Ascending aorta (tissue), 2 donors: Measurements from ENCODE around the gene S100A14. TPM values are rescaled to one million over a fixed set of nuclear protein-coding genes. Genes with fewer than 3 reads are reported as not detected.
"Not testable (repeated sequence)": the region's sequence is repeated elsewhere in the genome, so short reads cannot be mapped to it uniquely, and the experiment has no call there.

Experiments used
- DNase-seq, 2 donors: peaks; one replicate each; pipeline ENCODE4 v3.0.0-alpha.2; 2019; ENCODE audit warnings: low spot score in 2 of 2
- H3K27ac ChIP-seq, 2 donors: fragments of 200-600 bp; sonication (generic); one replicate each; pipeline ENCODE4 v1.5.1; 2016 to 2017; ENCODE audit warnings: mild to moderate bottlenecking in 1 of 2
- H3K27me3 ChIP-seq: fragments of 200-600 bp; sonication (generic); one replicate; pipeline ENCODE4 v1.5.1; 2017
- H3K36me3 ChIP-seq, 2 donors: fragments of 200-600 bp; sonication (generic); one replicate each; pipeline ENCODE4 v1.5.1; 2016
- H3K4me1 ChIP-seq, 2 donors: fragments of 200-600 bp; sonication (generic); one replicate each; pipeline ENCODE4 v1.5.1; 2016 to 2017; ENCODE audit warnings: mild to moderate bottlenecking in 1 of 2
- H3K4me3 ChIP-seq, 2 donors: fragments of 200-600 bp; sonication (generic); one replicate each; pipeline ENCODE4 v1.5.1; 2016 to 2017; ENCODE audit warnings: mild to moderate bottlenecking in 1 of 2
- H3K9me3 ChIP-seq, 2 donors: fragments of 200-600 bp; sonication (generic); one replicate each; pipeline ENCODE4 v1.5.1; 2016
- intact Hi-C: fragments of 100-400 bp; cut with DNase I; formaldehyde crosslinking; loops from one replicate; pipeline ENCODE4 v1.15.1; 2023
- total RNA-seq: library from RNA; depleted of rRNA; stranded (reverse); fragments of >200 nt; gene quantifications from one replicate; pipeline ENCODE4 v1.1.0, GENCODE V29; 2016
- TF ChIP-seq, protein P1 (sequence below), 3 experiments: fragments of 200-600 bp in 2 of 3; fragments of 450-650 bp in 1 of 3; sonication (generic) in 2 of 3; IDR thresholded peaks; one replicate each; pipeline ENCODE4 v1.5.1; 2016 to 2019; ENCODE audit warnings: antibody characterized with exemption in 3 of 3, mild to moderate bottlenecking in 1 of 3, moderate library complexity in 1 of 3

The S100A14 gene
- total RNA-seq, 1 donor from 2014 or later = 1.5 TPM

DNA sequence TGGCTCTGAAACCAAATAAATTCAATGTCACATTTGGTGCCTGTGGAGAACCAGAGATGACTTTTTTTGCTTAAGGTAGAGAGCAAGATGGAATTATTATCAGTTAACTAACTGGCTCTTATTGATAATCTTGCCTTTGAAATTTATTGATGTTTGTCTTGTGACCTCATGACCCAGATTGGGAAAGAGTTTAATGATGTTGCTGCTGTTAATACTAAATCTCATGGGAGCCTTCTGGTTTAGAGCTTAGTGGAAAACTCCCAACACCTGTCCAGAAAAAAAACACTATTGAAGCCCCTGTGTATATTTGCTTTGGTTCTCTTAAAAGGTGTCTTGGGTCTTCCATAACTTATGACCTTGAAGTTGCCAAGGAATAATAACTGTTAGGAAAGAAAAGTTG, 27.7 kb upstream of the S100A14 start:
- TF ChIP-seq, protein P1, sequence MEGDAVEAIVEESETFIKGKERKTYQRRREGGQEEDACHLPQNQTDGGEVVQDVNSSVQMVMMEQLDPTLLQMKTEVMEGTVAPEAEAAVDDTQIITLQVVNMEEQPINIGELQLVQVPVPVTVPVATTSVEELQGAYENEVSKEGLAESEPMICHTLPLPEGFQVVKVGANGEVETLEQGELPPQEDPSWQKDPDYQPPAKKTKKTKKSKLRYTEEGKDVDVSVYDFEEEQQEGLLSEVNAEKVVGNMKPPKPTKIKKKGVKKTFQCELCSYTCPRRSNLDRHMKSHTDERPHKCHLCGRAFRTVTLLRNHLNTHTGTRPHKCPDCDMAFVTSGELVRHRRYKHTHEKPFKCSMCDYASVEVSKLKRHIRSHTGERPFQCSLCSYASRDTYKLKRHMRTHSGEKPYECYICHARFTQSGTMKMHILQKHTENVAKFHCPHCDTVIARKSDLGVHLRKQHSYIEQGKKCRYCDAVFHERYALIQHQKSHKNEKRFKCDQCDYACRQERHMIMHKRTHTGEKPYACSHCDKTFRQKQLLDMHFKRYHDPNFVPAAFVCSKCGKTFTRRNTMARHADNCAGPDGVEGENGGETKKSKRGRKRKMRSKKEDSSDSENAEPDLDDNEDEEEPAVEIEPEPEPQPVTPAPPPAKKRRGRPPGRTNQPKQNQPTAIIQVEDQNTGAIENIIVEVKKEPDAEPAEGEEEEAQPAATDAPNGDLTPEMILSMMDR (IDR thresholded peaks at IDR 0.05) = no peak
- H3K9me3 ChIP-seq = no peaks in the 10 kb centered on the region
- intact Hi-C loops = no loop called here
- no peak overlapping the region for H3K4me3 ChIP-seq
- no peaks in the 10 kb centered on the region for H3K27me3 ChIP-seq
- no peak for DNase-seq
- peak overlapping the region; percentile 14 to 15 for H3K27ac ChIP-seq
- peaks cover 61 to 81% of the 10 kb centered on the region in 2 donors for H3K36me3 ChIP-seq
- peaks cover 0 to 3% of the 10 kb centered on the region in 2 donors for H3K4me1 ChIP-seq

DNA sequence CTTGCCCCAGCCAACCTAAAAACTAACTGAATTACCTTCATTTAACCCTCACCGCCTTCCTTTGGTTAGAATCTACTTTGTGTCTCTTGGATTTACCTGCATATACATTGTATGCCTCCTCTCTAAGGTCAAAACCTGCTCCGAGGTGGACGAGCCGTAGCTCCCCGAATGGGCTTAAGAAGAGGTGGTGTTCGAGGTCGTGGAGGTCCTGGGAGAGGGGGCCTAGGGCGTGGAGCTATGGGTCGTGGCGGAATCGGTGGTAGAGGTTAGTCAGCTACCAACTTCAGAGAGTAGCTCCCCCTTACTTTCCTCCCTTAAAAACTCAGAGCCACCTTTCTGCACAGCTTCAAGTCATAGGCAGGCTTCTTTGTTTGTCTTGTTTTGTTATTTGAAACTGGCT, 27.0 kb upstream of the S100A14 start:
- H3K36me3 ChIP-seq = peaks cover 69 to 88% of the 10 kb centered on the region in 2 donors

DNA sequence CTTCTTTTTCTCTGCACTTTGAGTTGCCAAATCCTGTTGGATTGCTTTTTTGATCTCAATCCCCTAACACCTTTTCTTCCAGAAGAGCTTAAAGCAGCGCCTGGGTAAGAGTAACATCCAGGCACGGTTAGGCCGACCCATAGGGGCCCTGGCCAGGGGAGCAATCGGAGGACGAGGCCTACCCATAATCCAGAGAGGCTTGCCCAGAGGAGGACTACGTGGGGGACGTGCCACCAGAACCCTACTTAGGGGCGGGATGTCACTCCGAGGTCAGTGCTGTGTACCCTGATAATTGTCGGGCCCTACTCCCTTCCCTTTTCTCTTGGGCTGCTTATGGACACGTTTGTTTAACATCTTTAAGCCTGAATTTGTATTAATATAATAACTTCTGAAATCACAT, 26.0 kb upstream of the S100A14 start:
- DNase-seq = no peak
- Histone ChIP-seq H3K27me3 (no peaks in the 10 kb centered on the region), H3K4me1 (peaks cover 0 to 3% of the 10 kb centered on the region in 2 donors), H3K9me3 (no peaks in the 10 kb centered on the region), H3K4me3 (no peak overlapping the region), H3K27ac (no peak overlapping the region), H3K36me3 (peaks cover 70 to 98% of the 10 kb centered on the region in 2 donors)
- TF ChIP-seq, protein P1 (IDR thresholded peaks at IDR 0.05) = no peak
- intact Hi-C loops = no loop called here

More for the DNA sequence above, 27.0 kb upstream of the S100A14 start:
- DNase-seq = no peak
- intact Hi-C loops = no loop called here
- peaks cover 0 to 3% of the 10 kb centered on the region in 2 donors for H3K4me1 ChIP-seq
- H3K4me3 ChIP-seq = no peak overlapping the region
- no peaks in the 10 kb centered on the region for H3K27me3 ChIP-seq
- H3K27ac ChIP-seq = no peak overlapping the region
- H3K9me3 ChIP-seq = no peaks in the 10 kb centered on the region
- TF ChIP-seq, protein P1 (IDR thresholded peaks at IDR 0.05) = no peak

DNA sequence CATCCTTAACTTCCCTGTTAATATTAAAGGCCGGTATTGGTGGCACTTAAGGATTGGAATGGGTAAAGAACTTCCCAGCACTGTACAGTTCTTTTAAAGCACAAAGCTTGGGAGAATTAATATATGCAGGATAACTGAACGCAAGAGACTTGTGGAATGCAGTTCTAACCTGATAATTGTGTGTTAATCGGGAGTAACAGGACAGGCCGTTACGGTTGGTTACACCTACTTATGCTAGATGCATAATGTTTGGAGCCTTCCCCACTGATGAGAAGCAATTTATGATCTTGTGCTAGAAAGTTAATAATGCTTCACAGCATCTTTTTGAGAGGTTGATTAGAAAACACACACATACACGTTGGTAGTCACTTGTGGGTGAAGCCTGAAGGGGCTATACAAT, 24.7 kb upstream of the S100A14 start:
- DNase-seq = no peak
- no peak overlapping the region for H3K27ac ChIP-seq
- H3K4me1 ChIP-seq = peaks cover 0 to 11% of the 10 kb centered on the region in 2 donors
- no peaks in the 10 kb centered on the region for H3K27me3 ChIP-seq
- peaks cover 76 to 95% of the 10 kb centered on the region in 2 donors for H3K36me3 ChIP-seq
- intact Hi-C loops = no loop called here
- no peaks in the 10 kb centered on the region for H3K9me3 ChIP-seq
- TF ChIP-seq, protein P1 (IDR thresholded peaks at IDR 0.05) = no peak
- H3K4me3 ChIP-seq = no peak overlapping the region

DNA sequence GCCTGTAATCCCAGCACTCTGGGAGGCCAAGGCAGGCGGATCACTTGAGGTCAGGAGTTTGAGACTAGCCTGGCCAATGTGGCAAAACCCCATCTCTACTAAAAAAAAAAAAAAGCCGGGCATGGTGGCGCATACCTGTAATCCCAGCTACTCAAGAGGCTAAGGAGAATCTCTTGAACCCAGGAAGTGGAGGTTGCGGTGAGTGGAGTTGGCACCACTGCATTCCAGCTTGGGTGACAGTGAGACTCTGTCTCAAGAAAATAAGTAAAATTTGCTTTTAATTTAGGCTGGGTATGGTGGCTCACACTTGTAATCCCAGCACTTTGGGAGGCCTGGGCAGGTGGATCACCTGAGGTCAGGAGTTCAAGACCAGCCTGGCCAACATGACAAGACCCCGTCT, 24.1 kb upstream of the S100A14 start:
- Histone ChIP-seq H3K4me1 (peaks cover 3 to 15% of the 10 kb centered on the region in 2 donors), H3K36me3 (peaks cover 75 to 89% of the 10 kb centered on the region in 2 donors)
- intact Hi-C loops, DNase-seq, H3K9me3 ChIP-seq, H3K4me3 ChIP-seq, H3K27ac ChIP-seq, H3K27me3 ChIP-seq: not testable (repeated sequence)

DNA sequence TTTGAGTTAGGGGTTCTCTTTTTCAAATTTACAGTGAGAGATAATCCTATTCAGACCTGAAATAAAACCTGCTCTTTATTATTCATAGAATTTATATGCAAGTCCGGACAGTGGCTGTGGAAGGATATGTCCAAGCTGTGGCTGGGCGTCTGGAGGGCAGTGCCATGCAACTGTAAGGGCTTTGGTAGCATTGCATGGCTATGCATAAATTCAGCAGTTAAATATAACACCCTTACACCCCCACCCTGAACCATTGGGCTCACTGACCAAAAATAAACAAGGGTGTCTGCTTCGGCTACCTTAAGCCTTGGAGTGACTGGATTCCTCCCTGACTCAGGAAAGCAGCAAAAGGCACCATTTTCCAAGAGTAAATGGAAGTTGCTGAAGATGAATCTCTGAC, 23.2 kb upstream of the S100A14 start:
- Histone ChIP-seq H3K36me3 (peaks cover 66 to 79% of the 10 kb centered on the region in 2 donors), H3K27ac (no peak overlapping the region), H3K4me3 (no peak overlapping the region), H3K27me3 (no peaks in the 10 kb centered on the region), H3K9me3 (no peaks in the 10 kb centered on the region), H3K4me1 (peaks cover 7 to 15% of the 10 kb centered on the region in 2 donors)
- intact Hi-C loops = no loop called here
- TF ChIP-seq, protein P1 (IDR thresholded peaks at IDR 0.05) = no peak
- DNase-seq = no peak
